K562 (cell line): Measurements from ENCODE around the gene TPX2. TPM values are rescaled to one million over a fixed set of nuclear protein-coding genes. Genes with fewer than 3 reads are reported as not detected.

ENCODE experiments used
- BRCA1 ChIP-seq, 2 experiments: fragments of 450-650 bp in 1 of 2; sonication (generic) in 1 of 2; formaldehyde crosslinking in 1 of 2; IDR thresholded peaks; 2 replicates each; pipeline versions ENCODE4 v1.5.0 to v1.6.1; 2017 to 2020; ENCODE audit warnings: mild to moderate bottlenecking in 1 of 2, missing genetic modification reagents in 1 of 2
- EGR1 ChIP-seq: fragments of 450-650 bp; conservative IDR thresholded peaks from 2 replicates; pipeline ENCODE4 v1.6.1; 2017; ENCODE audit warnings: mild to moderate bottlenecking
- XRCC3 ChIP-seq: fragments of 450-650 bp; IDR thresholded peaks from 2 replicates; pipeline ENCODE4 v1.6.1; 2017; ENCODE audit warnings: mild to moderate bottlenecking, moderate library complexity
- polyA plus RNA-seq, 8 experiments: library from polyadenylated mRNA; depleted of rRNA in 4 of 8; stranded (reverse) in 5 of 8; unstranded in 3 of 8; fragments of >200 nt; fragmentation: Nextera tagmentation in 2 of 8; fragmentation: Illumina TruSeq in 1 of 8; extraction: Ambion mirVana in 2 of 8; extraction: Trizol in 1 of 8; gene quantifications; 2 replicates each; pipeline versions ENCODE4 v1.2.1 to v1.2.3, GENCODE V29; 2011 to 2014; ENCODE audit warnings: inconsistent platforms in 1 of 8, missing spikeins in 1 of 8
- total RNA-seq, 7 experiments: library from RNA; depleted of rRNA in 6 of 7; stranded (reverse); fragments of >200 nt in 6 of 7; fragmentation: Illumina TruSeq in 2 of 7; extraction: Trizol in 2 of 7; gene quantifications; 2 replicates each; pipeline versions ENCODE4 v1.2.1 to v1.2.3, GENCODE V29; 2011 to 2021; ENCODE audit warnings: low replicate concordance in 1 of 7
- TF ChIP-seq, protein P1 (sequence below): fragments of 250-450 bp; sonication (Bioruptor Pico); IDR thresholded peaks from 2 replicates; pipeline ENCODE4 v1.5.0; 2021; ENCODE audit warnings: mild to moderate bottlenecking, borderline replicate concordance
- TF ChIP-seq, protein P2 (sequence below): fragments of 250-450 bp; sonication (Bioruptor Pico); IDR thresholded peaks from 2 replicates; pipeline ENCODE4 v1.8.0; 2022; ENCODE audit warnings: inconsistent platforms, mild to moderate bottlenecking, moderate library complexity, borderline replicate concordance

TPX2 gene
- total and polyA plus RNA-seq, 9 of the 15 experiments (the other 6 are each of a cell fraction or from before 2014, with no cell fraction given) = 48.0 to 241 (median 133) TPM

DNA sequence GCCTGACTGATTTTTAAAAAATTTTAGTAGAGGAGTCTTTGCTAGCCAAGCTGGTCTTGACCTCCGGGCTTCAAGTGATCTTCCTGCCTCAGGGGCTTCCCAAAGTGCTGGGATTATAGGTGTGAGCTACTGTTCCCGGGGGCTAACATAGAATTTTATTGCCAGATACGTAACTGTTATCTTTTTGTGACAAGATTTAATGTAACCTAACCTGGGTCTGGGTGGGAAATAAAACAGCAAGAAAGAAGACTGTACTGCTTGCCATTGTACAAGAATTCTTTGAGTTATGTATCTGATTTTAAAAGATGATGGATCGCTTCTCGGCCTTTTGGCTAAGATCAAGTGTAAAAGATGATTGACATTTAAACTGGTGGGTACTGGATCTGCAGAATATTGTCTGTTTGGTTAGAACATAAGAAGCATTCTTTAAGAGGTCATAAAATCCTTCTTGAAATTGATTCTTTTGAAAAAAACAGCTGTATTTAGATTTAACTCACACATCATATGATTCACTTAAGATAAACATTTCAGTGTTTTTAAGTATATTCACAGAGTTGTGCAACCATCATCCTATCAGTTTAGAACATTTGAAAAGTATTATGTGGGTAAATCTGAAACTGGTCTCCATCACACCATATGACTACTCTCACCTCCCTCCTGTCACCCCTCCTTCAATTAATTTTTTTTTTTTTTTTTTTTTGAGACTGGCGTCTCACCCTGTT, 21.6 kb downstream of the TPX2 start (continued):
- TF ChIP-seq, protein P1, sequence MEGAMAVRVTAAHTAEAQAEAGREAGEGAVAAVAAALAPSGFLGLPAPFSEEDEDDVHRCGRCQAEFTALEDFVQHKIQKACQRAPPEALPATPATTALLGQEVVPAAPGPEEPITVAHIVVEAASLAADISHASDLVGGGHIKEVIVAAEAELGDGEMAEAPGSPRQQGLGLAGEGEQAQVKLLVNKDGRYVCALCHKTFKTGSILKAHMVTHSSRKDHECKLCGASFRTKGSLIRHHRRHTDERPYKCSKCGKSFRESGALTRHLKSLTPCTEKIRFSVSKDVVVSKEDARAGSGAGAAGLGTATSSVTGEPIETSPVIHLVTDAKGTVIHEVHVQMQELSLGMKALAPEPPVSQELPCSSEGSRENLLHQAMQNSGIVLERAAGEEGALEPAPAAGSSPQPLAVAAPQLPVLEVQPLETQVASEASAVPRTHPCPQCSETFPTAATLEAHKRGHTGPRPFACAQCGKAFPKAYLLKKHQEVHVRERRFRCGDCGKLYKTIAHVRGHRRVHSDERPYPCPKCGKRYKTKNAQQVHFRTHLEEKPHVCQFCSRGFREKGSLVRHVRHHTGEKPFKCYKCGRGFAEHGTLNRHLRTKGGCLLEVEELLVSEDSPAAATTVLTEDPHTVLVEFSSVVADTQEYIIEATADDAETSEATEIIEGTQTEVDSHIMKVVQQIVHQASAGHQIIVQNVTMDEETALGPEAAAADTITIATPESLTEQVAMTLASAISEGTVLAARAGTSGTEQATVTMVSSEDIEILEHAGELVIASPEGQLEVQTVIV = no peak
- TF ChIP-seq XRCC3 (no peak), EGR1 (no peak), BRCA1 (IDR thresholded peaks at IDR 0.05) (no peak), BRCA1 (CRISPR knock-in tag; IDR thresholded peaks at IDR 0.05) (no peak)
- TF ChIP-seq, protein P2, sequence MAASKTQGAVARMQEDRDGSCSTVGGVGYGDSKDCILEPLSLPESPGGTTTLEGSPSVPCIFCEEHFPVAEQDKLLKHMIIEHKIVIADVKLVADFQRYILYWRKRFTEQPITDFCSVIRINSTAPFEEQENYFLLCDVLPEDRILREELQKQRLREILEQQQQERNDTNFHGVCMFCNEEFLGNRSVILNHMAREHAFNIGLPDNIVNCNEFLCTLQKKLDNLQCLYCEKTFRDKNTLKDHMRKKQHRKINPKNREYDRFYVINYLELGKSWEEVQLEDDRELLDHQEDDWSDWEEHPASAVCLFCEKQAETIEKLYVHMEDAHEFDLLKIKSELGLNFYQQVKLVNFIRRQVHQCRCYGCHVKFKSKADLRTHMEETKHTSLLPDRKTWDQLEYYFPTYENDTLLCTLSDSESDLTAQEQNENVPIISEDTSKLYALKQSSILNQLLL (CRISPR knock-in tag) = no peak
